Gastrocnemius medialis (tissue), 4 donors: ENCODE results near the gene KRTCAP2. TPM values are rescaled to one million over a fixed set of nuclear protein-coding genes. Genes with fewer than 3 reads are reported as not detected.
"Not testable (repeated sequence)": the region's sequence is repeated elsewhere in the genome, so short reads cannot be mapped to it uniquely, and the experiment has no call there.

ENCODE experiments used
- ATAC-seq, 2 donors: fragments of 150-250 bp; one replicate each; pipeline ENCODE4 v1.9.1; 2016
- DNase-seq, 2 donors: peaks; one replicate each; pipeline ENCODE4 v3.0.0-alpha.2; 2019
- H3K27ac ChIP-seq, 4 donors: fragments of 200-600 bp; sonication (generic); 1 replicate in 1 of 4; 2 replicates in 3 of 4; pipeline ENCODE4 v1.5.1; 2016 to 2018; ENCODE audit warnings: mild to moderate bottlenecking in 2 of 4, moderate library complexity in 1 of 4
- H3K27me3 ChIP-seq, 3 donors: fragments of 200-600 bp; sonication (generic) in 2 of 3; 1 replicate in 1 of 3; 2 replicates in 2 of 3; pipeline versions ENCODE4 v1.5.1 to v1.6.0; 2016 to 2019; ENCODE audit warnings: mild to moderate bottlenecking in 1 of 3, moderate library complexity in 1 of 3
- H3K36me3 ChIP-seq, 2 donors: fragments of 200-600 bp; sonication (generic) in 1 of 2; one replicate each; pipeline ENCODE4 v1.5.1; 2017 to 2018
- H3K4me1 ChIP-seq, 2 donors: fragments of 200-600 bp; sonication (generic) in 1 of 2; one replicate each; pipeline ENCODE4 v1.5.1; 2016 to 2017; ENCODE audit warnings: mild to moderate bottlenecking in 2 of 2
- H3K4me3 ChIP-seq, 4 donors: fragments of 200-600 bp; sonication (generic) in 3 of 4; 1 replicate in 1 of 4; 2 replicates in 3 of 4; pipeline ENCODE4 v1.5.1; 2016 to 2019; ENCODE audit warnings: mild to moderate bottlenecking in 2 of 4
- H3K9me3 ChIP-seq, 3 donors: fragments of 200-600 bp; sonication (generic) in 2 of 3; 1 replicate in 1 of 3; 2 replicates in 2 of 3; pipeline ENCODE4 v1.5.1; 2016 to 2019
- CTCF ChIP-seq, 5 experiments: fragments of 450-650 bp in 3 of 5; fragments of 200-600 bp in 2 of 5; sonication (generic) in 2 of 5; IDR thresholded peaks in 4 of 5; conservative IDR thresholded peaks in 1 of 5; 1 replicate in 4 of 5; 2 replicates in 1 of 5; pipeline ENCODE4 v1.5.1; 2016 to 2019; ENCODE audit warnings: antibody characterized with exemption in 5 of 5, mild to moderate bottlenecking in 3 of 5, moderate library complexity in 3 of 5
- POLR2A ChIP-seq, 2 donors: fragments of 450-650 bp; IDR thresholded peaks; one replicate each; pipeline ENCODE4 v1.6.1; 2017; ENCODE audit warnings: antibody characterized with exemption in 2 of 2, mild to moderate bottlenecking in 2 of 2, moderate library complexity in 2 of 2
- in situ Hi-C, 4 donors: fragments of 200-750 bp; cut with MboI; loops; one replicate each; pipeline versions ENCODE4 v1.15.0 to v1.8.0; 2017; ENCODE audit warnings: low sequenced_read_pairs in 4 of 4
- intact Hi-C: fragments of 100-400 bp; cut with DNase I; formaldehyde crosslinking; loops from one replicate; pipeline ENCODE4 v1.15.1; 2023; ENCODE audit warnings: low total_unique reads
- total RNA-seq, 4 donors: library from RNA; depleted of rRNA; stranded (reverse); fragments of >200 nt; gene quantifications; one replicate each; pipeline versions ENCODE4 v1.1.0 to v1.2.3, GENCODE V29; 2016

Gene KRTCAP2
- total RNA-seq, result 100 to 1,000 TPM in 1 of 4 donors, 10 to 100 TPM in 3; 59.6 to 102 (median 91.6) TPM

DNA sequence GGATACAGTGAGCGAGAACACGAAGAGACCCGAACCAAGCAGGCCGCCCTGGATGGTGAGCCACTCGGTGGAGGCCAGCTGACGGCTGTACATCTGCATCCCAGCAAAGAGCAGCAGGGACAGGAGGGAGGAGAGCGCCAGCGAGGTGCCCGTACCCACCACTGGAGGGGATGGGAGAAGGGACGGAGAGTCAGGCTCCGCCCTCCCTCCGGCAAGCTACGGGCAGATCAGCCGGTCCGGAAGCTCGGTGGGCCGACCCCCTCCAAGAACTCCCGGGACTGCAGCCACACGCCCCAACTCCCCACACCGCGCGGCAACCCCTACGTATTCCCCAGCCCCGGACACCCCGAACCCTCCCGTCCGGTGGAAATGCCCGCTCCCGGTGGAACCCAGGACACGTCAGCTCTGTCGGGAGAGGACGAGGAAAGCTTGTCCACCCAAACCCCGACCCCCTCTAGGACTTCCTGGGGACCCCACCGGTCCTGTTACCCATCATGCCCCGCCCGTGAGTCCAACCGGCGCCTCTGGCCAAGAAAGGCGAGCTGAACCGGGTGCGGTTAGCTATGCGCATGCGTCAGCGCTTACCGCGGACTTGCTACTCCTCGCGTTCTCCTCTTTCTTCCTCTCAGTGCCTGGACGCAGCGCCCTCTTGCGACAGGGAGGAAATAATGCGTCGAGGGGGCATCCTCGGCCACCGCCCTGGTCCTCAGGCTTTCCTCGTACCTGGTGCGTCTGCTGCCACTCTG lies at the start of gene KRTCAP2:
TSS of gene KRTCAP2 (minus strand) at position 573 of the 746 bp plus-strand sequence. CDS start at position 493, 80 bp downstream.
- ATAC-seq, result peak; percentile 93 to 95
- Histone ChIP-seq H3K9me3 (no peaks in the 10 kb centered on the region), H3K36me3 (peaks cover 0 to 23% of the 10 kb centered on the region in 2 donors), H3K4me3 (peak within 1 kb of the TSS; percentile 82 to 99 (median 91)), H3K27ac (peak within 1 kb of the TSS; percentile 91 to 97 (median 96)), H3K4me1 (peaks cover 14 to 16% of the 10 kb centered on the region in 2 donors), H3K27me3 (peaks cover 15 to 21% (median 18%) of the 10 kb centered on the region in 3 donors)
- DNase-seq, result peak; percentile 91 to 96
- TF ChIP-seq POLR2A (IDR thresholded peaks at IDR 0.05) (peak in 1 of 2 donors; percentile 53), CTCF (IDR thresholded peaks at IDR 0.05 in 4 of 5, conservative IDR thresholded peaks at IDR 0.05 in 1 of 5) (peak; percentile 71 to 94 (median 93))
- intact Hi-C loops, result loop anchor here (2.0 to 5.0 kb wide), 3 partner anchors 20 to 54 kb away; partner anchors contain the start of gene SLC50A1
- in situ Hi-C loops, result no loop called here

DNA sequence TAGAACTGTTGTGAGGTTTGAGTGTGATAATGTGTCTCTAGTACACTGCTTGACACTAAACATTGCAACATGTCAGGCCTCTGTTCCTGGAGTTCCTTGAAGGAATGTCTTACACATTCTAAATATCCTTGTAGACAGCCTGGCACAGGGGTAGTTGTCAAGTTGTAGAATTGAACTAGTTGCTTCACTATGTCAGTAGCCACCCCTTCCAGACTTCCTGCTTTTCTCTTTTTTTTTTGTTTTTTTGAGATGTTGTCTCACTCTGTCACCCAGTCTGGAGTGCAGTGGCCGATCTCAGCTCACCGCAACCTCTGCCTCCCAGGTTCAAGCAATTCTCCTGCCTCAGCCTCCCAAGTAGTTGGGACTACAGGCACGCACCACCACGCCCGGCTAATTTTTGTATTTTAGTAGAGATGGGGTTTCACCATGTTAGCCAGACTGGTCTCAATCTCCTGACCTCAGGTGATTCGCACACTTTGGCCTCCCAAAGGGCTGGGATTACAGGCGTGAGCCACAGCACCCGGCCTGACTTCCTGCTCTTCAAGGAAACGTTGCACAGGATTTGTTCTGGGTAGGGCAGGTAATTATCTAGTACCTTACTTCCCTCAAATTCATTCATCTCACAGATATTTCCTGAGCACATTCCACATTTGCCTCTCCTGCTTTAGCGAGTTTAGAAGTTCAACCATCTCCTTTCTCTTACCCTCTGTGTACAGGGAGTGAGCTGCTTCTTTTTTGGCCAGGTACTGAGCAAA lies 47.3 kb upstream of the KRTCAP2 start:
- in situ Hi-C loops, DNase-seq, H3K4me1 ChIP-seq, H3K27ac ChIP-seq, H3K36me3 ChIP-seq, ATAC-seq, intact Hi-C loops, H3K9me3 ChIP-seq, H3K27me3 ChIP-seq, H3K4me3 ChIP-seq: not testable (repeated sequence)

GRCh38 chr1:155219592-155220031 lies 46.5 kb upstream of the KRTCAP2 start:
- no peak for TF ChIP-seq CTCF (IDR thresholded peaks at IDR 0.05 in 4 of 5, conservative IDR thresholded peaks at IDR 0.05 in 1 of 5)
- no peak for TF ChIP-seq POLR2A (IDR thresholded peaks at IDR 0.05)
- Histone ChIP-seq H3K36me3 (no peaks in the 10 kb centered on the region), H3K27me3 (no peaks in the 10 kb centered on the region), H3K27ac (peak overlapping the region in 1 of 4 donors; percentile 18), H3K4me1 (no peaks in the 10 kb centered on the region), H3K4me3 (peak overlapping the region in 3 of 4 donors; percentile 1 to 39 (median 23)), H3K9me3 (no peaks in the 10 kb centered on the region)
- intact Hi-C loops, result loop anchor here (1.0 kb wide), 1 partner anchor 22 kb away; a partner anchor contains a TSS
- DNase-seq (no peak), ATAC-seq (peak in 1 of 2 donors; percentile 22)
- in situ Hi-C loops, result no loop called here

- H3K9me3 ChIP-seq, result no peaks in the 10 kb centered on the region
- TF ChIP-seq POLR2A (IDR thresholded peaks at IDR 0.05), result no peak
- TF ChIP-seq CTCF (IDR thresholded peaks at IDR 0.05 in 4 of 5, conservative IDR thresholded peaks at IDR 0.05 in 1 of 5), result no peak
- no peaks in the 10 kb centered on the region for H3K36me3 ChIP-seq
- peak; percentile 77 to 80 for ATAC-seq
- in situ Hi-C loops (no loop called here), intact Hi-C loops (loop anchor here (1.0 kb wide), 1 partner anchor 22 kb away; a partner anchor contains a TSS)
- peak overlapping the region; percentile 1 to 39 (median 13) for H3K4me3 ChIP-seq
- peak in 1 of 2 donors; percentile 40 for DNase-seq
- H3K4me1 ChIP-seq, result no peaks in the 10 kb centered on the region
- H3K27me3 ChIP-seq, result no peaks in the 10 kb centered on the region
- H3K27ac ChIP-seq, result peak overlapping the region in 1 of 4 donors; percentile 18
Measured at GRCh38 chr1:155218854-155219591, 45.9 kb upstream of the KRTCAP2 start.

DNA sequence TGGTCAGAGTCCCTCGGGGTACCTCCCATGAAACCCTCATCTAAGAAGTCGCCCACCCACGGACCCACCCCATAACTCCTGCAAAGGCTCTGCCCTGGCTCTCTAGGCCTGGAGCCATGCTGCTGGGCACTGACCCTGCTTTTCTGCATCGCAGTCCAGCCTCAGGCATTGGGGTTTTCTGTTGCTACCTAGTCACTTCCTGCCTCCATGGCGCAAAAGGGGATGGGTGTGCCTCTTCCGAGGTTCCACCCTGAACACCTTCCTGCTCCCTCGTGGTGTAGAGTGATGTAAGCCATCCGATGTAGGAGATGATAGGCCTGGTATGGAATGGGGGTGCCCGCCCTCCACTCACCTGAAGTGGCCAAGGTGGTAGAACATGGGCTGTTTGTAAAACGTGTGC lies 41.6 kb upstream of the KRTCAP2 start:
- H3K36me3 ChIP-seq, H3K27ac ChIP-seq, intact Hi-C loops, H3K4me1 ChIP-seq, H3K9me3 ChIP-seq, H3K4me3 ChIP-seq, H3K27me3 ChIP-seq, in situ Hi-C loops, ATAC-seq, DNase-seq: not testable (repeated sequence)

DNA sequence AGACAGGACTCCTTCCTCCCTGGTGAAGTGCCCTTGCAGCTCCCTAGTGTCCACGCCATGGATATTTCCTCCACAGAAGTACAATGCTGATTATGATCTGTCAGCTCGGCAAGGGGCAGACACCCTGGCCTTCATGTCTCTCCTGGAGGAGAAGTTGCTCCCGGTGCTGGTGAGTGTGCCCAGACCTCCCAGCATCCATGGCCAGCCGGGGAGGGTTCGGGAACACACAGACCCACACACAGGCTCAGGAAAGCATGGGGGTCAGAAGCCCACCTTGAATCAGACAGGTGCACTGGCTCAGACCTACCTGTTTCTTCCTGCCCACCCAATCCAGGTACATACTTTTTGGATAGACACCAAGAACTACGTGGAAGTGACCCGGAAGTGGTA lies 38.9 kb upstream of the KRTCAP2 start:
- H3K27ac ChIP-seq, H3K27me3 ChIP-seq, ATAC-seq, H3K4me3 ChIP-seq, in situ Hi-C loops, DNase-seq, H3K9me3 ChIP-seq, intact Hi-C loops, H3K36me3 ChIP-seq: not testable (repeated sequence)
- H3K4me1 ChIP-seq, result peaks cover 16 to 23% of the 10 kb centered on the region in 2 donors

- H3K27ac ChIP-seq, H3K4me3 ChIP-seq, ATAC-seq, DNase-seq, in situ Hi-C loops, H3K9me3 ChIP-seq, H3K36me3 ChIP-seq, H3K27me3 ChIP-seq, intact Hi-C loops: not testable (repeated sequence)
- H3K4me1 ChIP-seq, result peaks cover 16 to 28% of the 10 kb centered on the region in 2 donors
Measured at GRCh38 chr1:155211381-155212050, 38.4 kb upstream of the KRTCAP2 start.
